ENCODE data around the gene CUL2.

CUL2 gene

GRCh38 chr10:35079763-35080162 lies 10.4 kb downstream of the CUL2 start:
- H3K9ac ChIP-seq (ENCODE audit: insufficient read length, low read depth) = no peak overlapping the region
- H3K36me3 ChIP-seq (ENCODE audit: insufficient read depth, insufficient read length, low read length) = no peaks in the 10 kb centered on the region
- TF ChIP-seq ZNF274 (IDR thresholded peaks at IDR 0.05; ENCODE audit: low read depth, low read length) = no peak
- DNase-seq (ENCODE audit: low read depth, low spot score) = no peak
- no peaks in the 10 kb centered on the region for H3K27me3 ChIP-seq (ENCODE audit: insufficient read depth, insufficient read length)
- no peaks in the 10 kb centered on the region for H3K4me1 ChIP-seq (ENCODE audit: insufficient read depth, insufficient read length)
- H3K4me3 ChIP-seq (ENCODE audit: insufficient read length, low read depth) = no peak overlapping the region
- H3K9me3 ChIP-seq (ENCODE audit: insufficient read depth, low read length) = peaks cover 7% of the 10 kb centered on the region; the same call in 1 of the 2 replicates

GRCh38 chr10:35079265-35079664 lies 10.9 kb downstream of the CUL2 start:
- TF ChIP-seq SUZ12 (IDR thresholded peaks at IDR 0.05; ENCODE audit: extremely low read depth, insufficient read depth, insufficient read length) (no peak), ZNF274 (IDR thresholded peaks at IDR 0.05; ENCODE audit: low read depth, low read length) (no peak)
- no peak for DNase-seq (ENCODE audit: low read depth, low spot score)
- Histone ChIP-seq H3K27me3 (ENCODE audit: insufficient read depth, insufficient read length) (no peaks in the 10 kb centered on the region), H3K9me3 (ENCODE audit: insufficient read depth, low read length) (peaks cover 7% of the 10 kb centered on the region; the same call in 1 of the 2 replicates), H3K4me3 (ENCODE audit: insufficient read length, low read depth) (no peak overlapping the region), H3K36me3 (ENCODE audit: insufficient read depth, insufficient read length, low read length) (no peaks in the 10 kb centered on the region), H3K9ac (ENCODE audit: insufficient read length, low read depth) (no peak overlapping the region), H3K4me1 (ENCODE audit: insufficient read depth, insufficient read length) (no peaks in the 10 kb centered on the region)

- no peaks in the 10 kb centered on the region for H3K9me3 ChIP-seq (ENCODE audit: insufficient read depth, low read length)
- DNase-seq (ENCODE audit: low read depth, low spot score) = no peak
- no peak overlapping the region for H3K9ac ChIP-seq (ENCODE audit: insufficient read length, low read depth)
- peaks cover 10% of the 10 kb centered on the region for H3K36me3 ChIP-seq (ENCODE audit: insufficient read depth, insufficient read length, low read length)
- H3K27me3 ChIP-seq (ENCODE audit: insufficient read depth, insufficient read length) = no peaks in the 10 kb centered on the region
- no peaks in the 10 kb centered on the region for H3K4me1 ChIP-seq (ENCODE audit: insufficient read depth, insufficient read length)
- H3K4me3 ChIP-seq (ENCODE audit: insufficient read length, low read depth) = no peak overlapping the region
- TF ChIP-seq YY1 (IDR thresholded peaks at IDR 0.05; ENCODE audit: insufficient read depth, insufficient read length) (no peak), SUZ12 (IDR thresholded peaks at IDR 0.05; ENCODE audit: extremely low read depth, insufficient read depth, insufficient read length) (no peak), ZNF274 (IDR thresholded peaks at IDR 0.05; ENCODE audit: low read depth, low read length) (no peak)
Observed at GRCh38 chr10:35075228-35075627, 14.9 kb downstream of the CUL2 start.

- Histone ChIP-seq H3K36me3 (ENCODE audit: insufficient read depth, insufficient read length, low read length) (peaks cover 17% of the 10 kb centered on the region), H3K4me1 (ENCODE audit: insufficient read depth, insufficient read length) (no peaks in the 10 kb centered on the region), H3K9me3 (ENCODE audit: insufficient read depth, low read length) (no peaks in the 10 kb centered on the region), H3K4me3 (ENCODE audit: insufficient read length, low read depth) (no peak overlapping the region), H3K9ac (ENCODE audit: insufficient read length, low read depth) (no peak overlapping the region), H3K27me3 (ENCODE audit: insufficient read depth, insufficient read length) (no peaks in the 10 kb centered on the region)
- TF ChIP-seq YY1 (IDR thresholded peaks at IDR 0.05; ENCODE audit: insufficient read depth, insufficient read length) = no peak
- no peak for TF ChIP-seq ZNF274 (IDR thresholded peaks at IDR 0.05; ENCODE audit: low read depth, low read length)
- no peak for TF ChIP-seq SUZ12 (IDR thresholded peaks at IDR 0.05; ENCODE audit: extremely low read depth, insufficient read depth, insufficient read length)
- no peak for DNase-seq (ENCODE audit: low read depth, low spot score)
Observed at GRCh38 chr10:35074266-35074665, 15.9 kb downstream of the CUL2 start.

GRCh38 chr10:35070521-35070920 lies 19.6 kb downstream of the CUL2 start:
- Histone ChIP-seq H3K4me1 (ENCODE audit: insufficient read depth, insufficient read length) (no peaks in the 10 kb centered on the region), H3K4me3 (ENCODE audit: insufficient read length, low read depth) (no peak overlapping the region), H3K9ac (ENCODE audit: insufficient read length, low read depth) (no peak overlapping the region), H3K9me3 (ENCODE audit: insufficient read depth, low read length) (no peaks in the 10 kb centered on the region), H3K36me3 (ENCODE audit: insufficient read depth, insufficient read length, low read length) (peaks cover 28% of the 10 kb centered on the region), H3K27me3 (ENCODE audit: insufficient read depth, insufficient read length) (no peaks in the 10 kb centered on the region)
- no peak for DNase-seq (ENCODE audit: low read depth, low spot score)
- TF ChIP-seq ZNF274 (IDR thresholded peaks at IDR 0.05; ENCODE audit: low read depth, low read length) (no peak), YY1 (IDR thresholded peaks at IDR 0.05; ENCODE audit: insufficient read depth, insufficient read length) (no peak), SUZ12 (IDR thresholded peaks at IDR 0.05; ENCODE audit: extremely low read depth, insufficient read depth, insufficient read length) (no peak)

- Histone ChIP-seq H3K36me3 (ENCODE audit: insufficient read depth, insufficient read length, low read length) (peaks cover 43% of the 10 kb centered on the region), H3K9me3 (ENCODE audit: insufficient read depth, low read length) (no peaks in the 10 kb centered on the region), H3K9ac (ENCODE audit: insufficient read length, low read depth) (no peak overlapping the region), H3K4me1 (ENCODE audit: insufficient read depth, insufficient read length) (no peaks in the 10 kb centered on the region), H3K4me3 (ENCODE audit: insufficient read length, low read depth) (no peak overlapping the region), H3K27me3 (ENCODE audit: insufficient read depth, insufficient read length) (no peaks in the 10 kb centered on the region)
- DNase-seq (ENCODE audit: low read depth, low spot score) = no peak
- TF ChIP-seq YY1 (IDR thresholded peaks at IDR 0.05; ENCODE audit: insufficient read depth, insufficient read length) (no peak), ZNF274 (IDR thresholded peaks at IDR 0.05; ENCODE audit: low read depth, low read length) (no peak), SUZ12 (IDR thresholded peaks at IDR 0.05; ENCODE audit: extremely low read depth, insufficient read depth, insufficient read length) (no peak)
Observed at GRCh38 chr10:35063837-35064454, 26.2 kb downstream of the CUL2 start.

- TF ChIP-seq YY1 (IDR thresholded peaks at IDR 0.05; ENCODE audit: insufficient read depth, insufficient read length) (no peak), ZNF274 (IDR thresholded peaks at IDR 0.05; ENCODE audit: low read depth, low read length) (no peak), SUZ12 (IDR thresholded peaks at IDR 0.05; ENCODE audit: extremely low read depth, insufficient read depth, insufficient read length) (no peak)
- peaks cover 37% of the 10 kb centered on the region for H3K36me3 ChIP-seq (ENCODE audit: insufficient read depth, insufficient read length, low read length)
- no peaks in the 10 kb centered on the region for H3K27me3 ChIP-seq (ENCODE audit: insufficient read depth, insufficient read length)
- no peak for DNase-seq (ENCODE audit: low read depth, low spot score)
- H3K9ac ChIP-seq (ENCODE audit: insufficient read length, low read depth) = no peak overlapping the region
- no peaks in the 10 kb centered on the region for H3K4me1 ChIP-seq (ENCODE audit: insufficient read depth, insufficient read length)
- H3K4me3 ChIP-seq (ENCODE audit: insufficient read length, low read depth) = no peak overlapping the region
- no peaks in the 10 kb centered on the region for H3K9me3 ChIP-seq (ENCODE audit: insufficient read depth, low read length)
Observed at GRCh38 chr10:35059481-35059880, 30.7 kb downstream of the CUL2 start.
